Large intestine (tissue), 12 donors: ENCODE data around the gene THAP9. TPM values are rescaled to one million over a fixed set of nuclear protein-coding genes. Genes with fewer than 3 reads are reported as not detected.
"Not testable (repeated sequence)": the region's sequence is repeated elsewhere in the genome, so short reads cannot be mapped to it uniquely, and the experiment has no call there.

ENCODE experiments used
- DNase-seq, 2 donors: peaks; one replicate each; pipeline versions ENCODE4 v3.0.0 to v3.0.0-alpha.2; 2013
- H3K27ac ChIP-seq: one replicate; pipeline ENCODE4 v1.5.1; 2013; ENCODE audit warnings: low read length
- H3K27me3 ChIP-seq: 2 replicates; pipeline ENCODE4 v1.6.1; 2013; ENCODE audit warnings: low read length; ENCODE audit not compliant: control insufficient read depth, insufficient read depth
- H3K36me3 ChIP-seq: 2 replicates; pipeline ENCODE4 v1.6.1; 2013; ENCODE audit warnings: low read length; ENCODE audit not compliant: control insufficient read depth, insufficient read depth
- H3K4me1 ChIP-seq: one replicate; pipeline ENCODE4 v1.6.1; 2013; ENCODE audit warnings: low read length; ENCODE audit not compliant: control insufficient read depth, insufficient read depth
- H3K4me3 ChIP-seq: one replicate; pipeline ENCODE4 v1.5.1; 2013; ENCODE audit warnings: low read length
- H3K9me3 ChIP-seq: one replicate; pipeline ENCODE4 v1.6.1; 2013; ENCODE audit warnings: mild to moderate bottlenecking, low read depth, low read length, moderate library complexity; ENCODE audit not compliant: control insufficient read depth
- WGBS: methylation state at CpG from one replicate; pipeline ENCODE4 v1.1.5; 2013; ENCODE audit warnings: low lambda C conversion rate; ENCODE audit not compliant: insufficient coverage; 5-methylcytosine and 5-hydroxymethylcytosine counted together
- long read RNA-seq, 11 donors: transcript quantifications; one replicate each; lab custom pipeline, GENCODE V29; 2026
- polyA plus RNA-seq: library from polyadenylated mRNA; unstranded; fragments of 120-200 nt; gene quantifications from one replicate; pipeline ENCODE4 v1.2.1, GENCODE V29; 2013

THAP9 gene
- 6.7 TPM for polyA plus RNA-seq
- long read RNA-seq, donor 1, partial matches to known transcripts, result 0 of 1 reads
- long read RNA-seq, donor 1, other reads (novel, unspliced or antisense), result 0 of 1 reads
- long read RNA-seq, donor 2, partial matches to known transcripts, result 0 of 3 reads
- long read RNA-seq, donor 2, other reads (novel, unspliced or antisense), result 0 of 3 reads
- long read RNA-seq, donor 3, partial matches to known transcripts, result 0 of 2 reads
- long read RNA-seq, donor 3, other reads (novel, unspliced or antisense), result 0 of 2 reads
- long read RNA-seq, donor 4, result 0 reads
- long read RNA-seq, donor 5, result 0 reads
- long read RNA-seq, donor 6, result 0 reads
- long read RNA-seq, donor 7, result 0 reads
- long read RNA-seq, donor 8, partial matches to known transcripts, result 0 of 1 reads
- long read RNA-seq, donor 8, other reads (novel, unspliced or antisense), result 0 of 1 reads
- long read RNA-seq, donor 9, partial matches to known transcripts, result 0 of 3 reads
- long read RNA-seq, donor 9, other reads (novel, unspliced or antisense), result 0 of 3 reads
- long read RNA-seq, donor 10, partial matches to known transcripts, result 0 of 1 reads
- long read RNA-seq, donor 10, other reads (novel, unspliced or antisense), result 0 of 1 reads
- long read RNA-seq, donor 11, partial matches to known transcripts, result 0 of 1 reads
- long read RNA-seq, donor 11, other reads (novel, unspliced or antisense), result 0 of 1 reads

DNA sequence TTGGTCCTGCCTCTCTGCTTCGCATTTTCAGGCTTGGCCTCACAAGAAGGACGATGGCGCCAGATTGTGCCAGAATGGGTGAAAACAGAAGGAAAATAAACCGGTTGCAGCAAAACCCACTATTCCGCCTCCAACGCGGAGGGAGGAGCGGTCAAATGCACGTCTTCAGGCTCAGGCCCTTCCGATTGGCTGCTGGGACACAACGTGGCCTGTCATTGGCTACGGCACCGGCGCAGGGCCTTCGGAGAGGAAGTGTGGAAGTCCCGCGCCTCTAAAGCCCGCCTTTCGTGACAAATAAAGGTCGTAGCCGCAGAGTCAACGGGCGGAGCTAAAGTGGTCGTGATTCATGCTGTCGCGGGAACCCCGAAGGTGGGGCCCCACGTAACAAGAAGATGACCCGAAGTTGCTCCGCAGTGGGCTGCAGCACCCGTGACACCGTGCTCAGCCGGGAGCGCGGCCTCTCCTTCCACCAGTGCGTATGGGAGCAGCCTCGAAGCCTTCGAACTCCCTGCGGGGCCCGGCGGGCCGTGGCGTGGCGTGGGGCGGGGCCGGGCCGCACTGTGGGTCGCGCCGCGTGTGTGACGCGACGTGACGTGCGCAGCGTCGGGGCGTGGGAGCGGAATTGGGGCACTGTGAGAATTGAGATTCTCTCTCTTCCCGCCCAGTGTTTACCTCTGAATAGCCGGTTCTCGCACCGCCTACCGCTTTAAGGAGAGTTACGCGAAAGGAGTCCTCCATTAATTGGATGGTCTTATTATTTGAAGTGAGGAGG lies at the start of gene THAP9:
Gene THAP9 (plus strand): TSS at position 325 of the 772 bp plus-strand sequence. CDS start 68 bp downstream, at position 393.
- H3K36me3 ChIP-seq, result peaks cover 5% of the 10 kb centered on the region
- no peaks in the 10 kb centered on the region for H3K9me3 ChIP-seq
- peak within 1 kb of the TSS; percentile 91 for H3K4me3 ChIP-seq
- H3K27ac ChIP-seq, result peak within 1 kb of the TSS; percentile 92
- 0% methylated on average over 2 of the region's 67 CpGs for WGBS
- peaks cover 9% of the 10 kb centered on the region for H3K4me1 ChIP-seq
- no peaks in the 10 kb centered on the region for H3K27me3 ChIP-seq
- peak; percentile 99 to 100 for DNase-seq

GRCh38 chr4:82851318-82851717 lies 49.2 kb upstream of the THAP9 start:
- Histone ChIP-seq H3K4me1 (peaks cover 5% of the 10 kb centered on the region), H3K27ac (no peak overlapping the region), H3K36me3 (peaks cover 67% of the 10 kb centered on the region), H3K4me3 (no peak overlapping the region), H3K27me3 (no peaks in the 10 kb centered on the region), H3K9me3 (no peaks in the 10 kb centered on the region)
- DNase-seq, result no peak
- no CpG with 5 or more reads among the region's 2 CpGs for WGBS

- no peaks in the 10 kb centered on the region for H3K9me3 ChIP-seq
- peak in 1 of 2 donors; percentile 31 for DNase-seq
- WGBS, result no CpG with 5 or more reads among the region's 1 CpG
- H3K4me3 ChIP-seq, result no peak overlapping the region
- H3K27me3 ChIP-seq, result no peaks in the 10 kb centered on the region
- no peak overlapping the region for H3K27ac ChIP-seq
- peaks cover 68% of the 10 kb centered on the region for H3K36me3 ChIP-seq
- H3K4me1 ChIP-seq, result peaks cover 5% of the 10 kb centered on the region
Measured at GRCh38 chr4:82851885-82852750, 48.4 kb upstream of the THAP9 start.

DNA sequence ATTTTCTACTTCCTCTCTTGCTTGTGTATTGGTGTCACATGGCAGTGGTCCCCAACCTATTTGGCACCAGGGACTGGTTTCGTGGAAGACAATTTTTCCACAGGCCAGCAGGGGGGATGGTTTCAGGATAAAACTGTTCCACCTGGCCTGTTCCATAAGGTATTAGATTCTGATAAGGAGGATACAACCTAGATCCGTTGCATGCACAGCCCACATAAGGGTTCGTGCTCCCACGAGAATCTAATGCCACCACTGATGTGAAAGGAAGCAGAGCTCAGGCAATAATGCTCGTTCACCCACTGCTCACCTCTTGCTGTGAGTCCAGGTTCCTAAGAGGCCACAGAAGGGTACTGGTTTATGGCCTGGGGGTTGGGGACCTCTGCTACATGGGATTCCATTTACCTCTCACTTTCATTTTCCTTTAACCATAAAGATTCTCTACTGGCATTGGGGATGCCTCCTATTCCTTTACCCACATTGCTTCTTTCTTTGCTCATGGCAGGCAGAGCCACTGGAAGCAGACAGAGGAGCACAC lies 47.7 kb upstream of the THAP9 start:
- DNase-seq, result peak; percentile 44 to 72
- Histone ChIP-seq H3K9me3 (no peaks in the 10 kb centered on the region), H3K4me3 (no peak overlapping the region), H3K4me1 (peaks cover 5% of the 10 kb centered on the region), H3K27ac (no peak overlapping the region), H3K36me3 (peaks cover 67% of the 10 kb centered on the region), H3K27me3 (no peaks in the 10 kb centered on the region)
- no CpG with 5 or more reads among the region's 5 CpGs for WGBS

DNA sequence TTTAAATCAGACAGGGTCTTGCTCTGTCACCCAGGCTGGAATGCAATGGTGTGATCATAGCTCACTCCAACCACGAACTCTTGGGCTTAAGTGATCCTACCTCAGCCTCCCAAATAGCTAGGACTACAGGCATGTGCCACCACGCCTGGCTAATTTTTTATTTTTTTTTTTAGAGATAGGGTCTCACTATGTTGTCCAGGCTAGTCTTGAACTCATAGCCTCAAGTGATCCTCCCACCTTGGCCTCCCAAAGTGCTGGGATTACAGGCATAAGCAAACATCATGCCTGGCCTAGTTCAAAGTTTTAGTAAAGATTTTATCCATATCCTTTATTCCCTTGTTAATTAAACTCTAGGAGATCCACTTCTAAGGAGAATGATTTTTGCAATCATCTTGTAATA lies 40.0 kb upstream of the THAP9 start:
- not testable (repeated sequence) for H3K4me1 ChIP-seq, DNase-seq, H3K4me3 ChIP-seq, H3K9me3 ChIP-seq, H3K27ac ChIP-seq, H3K27me3 ChIP-seq
- no CpG with 5 or more reads among the region's 2 CpGs for WGBS
- H3K36me3 ChIP-seq, result peaks cover 53% of the 10 kb centered on the region

- DNase-seq, result no peak
Measured at GRCh38 chr4:82861529-82861928, 39.0 kb upstream of the THAP9 start.

DNA sequence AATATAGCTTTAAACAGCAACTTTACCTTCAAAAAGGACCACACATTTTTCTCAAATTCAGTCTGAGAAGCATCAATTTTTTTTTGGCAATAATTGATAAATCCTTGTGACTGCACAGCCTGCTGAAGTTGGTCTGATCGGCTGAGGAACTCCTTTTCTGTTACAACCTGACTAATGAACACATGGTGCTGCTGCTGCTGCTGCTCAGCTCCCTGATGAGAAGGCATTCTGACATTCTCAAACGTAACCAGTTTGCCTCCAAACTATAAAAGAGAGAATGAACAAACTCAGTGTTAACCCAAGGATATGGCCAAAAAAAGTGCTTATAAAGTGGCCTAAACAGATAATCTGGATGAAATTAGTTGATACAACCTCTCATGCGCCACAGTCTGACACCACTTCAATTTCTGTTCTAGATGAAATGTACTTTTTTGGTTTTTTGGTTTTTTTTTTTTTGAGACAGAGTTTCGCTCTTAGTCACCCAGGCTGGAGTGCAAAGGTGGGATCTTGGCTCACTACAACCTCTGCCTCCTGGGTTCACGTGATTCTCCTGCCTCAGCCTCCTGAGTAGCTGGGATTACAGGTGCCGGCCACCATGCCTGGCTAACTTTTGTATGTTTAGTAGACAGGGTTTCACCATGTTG lies 36.1 kb upstream of the THAP9 start:
- Histone ChIP-seq H3K27me3 (no peaks in the 10 kb centered on the region), H3K36me3 (peaks cover 60% of the 10 kb centered on the region), H3K9me3 (no peaks in the 10 kb centered on the region), H3K27ac (no peak overlapping the region), H3K4me1 (no peaks in the 10 kb centered on the region), H3K4me3 (no peak overlapping the region)
- WGBS, result no CpG with 5 or more reads among the region's 6 CpGs
- DNase-seq, result no peak

More at GRCh38 chr4:82861529-82861928, 39.0 kb upstream of the THAP9 start:
- Histone ChIP-seq H3K36me3 (peaks cover 49% of the 10 kb centered on the region), H3K27me3 (no peaks in the 10 kb centered on the region), H3K27ac (no peak overlapping the region), H3K4me1 (no peaks in the 10 kb centered on the region), H3K4me3 (no peak overlapping the region), H3K9me3 (no peaks in the 10 kb centered on the region)

- peaks cover 62% of the 10 kb centered on the region for H3K36me3 ChIP-seq
- H3K27ac ChIP-seq, result peak overlapping the region; percentile 14
- peak; percentile 33 to 62 for DNase-seq
Measured at GRCh38 chr4:82865592-82865991, 34.9 kb upstream of the THAP9 start.

GRCh38 chr4:82866033-82866432 lies 34.5 kb upstream of the THAP9 start:
- H3K36me3 ChIP-seq, result peaks cover 65% of the 10 kb centered on the region
- not testable (repeated sequence) for H3K9me3 ChIP-seq, H3K4me3 ChIP-seq, H3K27me3 ChIP-seq, H3K4me1 ChIP-seq, DNase-seq
- peak overlapping the region; percentile 14 for H3K27ac ChIP-seq
- WGBS, result 100% methylated on average over 2 of the region's 6 CpGs

More at GRCh38 chr4:82865592-82865991, 34.9 kb upstream of the THAP9 start:
- no peaks in the 10 kb centered on the region for H3K27me3 ChIP-seq
- no peaks in the 10 kb centered on the region for H3K9me3 ChIP-seq
- H3K4me1 ChIP-seq, result no peaks in the 10 kb centered on the region
- 40% methylated on average over 1 of the region's 1 CpG for WGBS
- H3K4me3 ChIP-seq, result no peak overlapping the region
